Uterus (tissue), 4 donors: ENCODE measurements around the gene HMGXB3. TPM values are rescaled to one million over a fixed set of nuclear protein-coding genes. Genes with fewer than 3 reads are reported as not detected.
A peak's percentile ranks its signal among the peaks of the same experiment; 100 is the strongest.
"Not testable (repeated sequence)": the region's sequence is repeated elsewhere in the genome, so short reads cannot be mapped to it uniquely, and the experiment has no call there.

ENCODE experiments used
- DNase-seq, 2 donors: peaks; one replicate each; pipeline ENCODE4 v3.0.0-alpha.2; 2019 to 2020
- H3K27ac ChIP-seq, 2 donors: fragments of 200-600 bp; sonication (generic); 1 replicate in 1 of 2; 2 replicates in 1 of 2; pipeline ENCODE4 v1.5.1; 2016 to 2018
- H3K27me3 ChIP-seq, 2 donors: fragments of 200-600 bp; sonication (generic); one replicate each; pipeline ENCODE4 v1.5.1; 2018 to 2019; ENCODE audit warnings: control low read depth in 1 of 2
- H3K36me3 ChIP-seq, 2 donors: fragments of 200-600 bp; sonication (generic); one replicate each; pipeline ENCODE4 v1.5.1; 2019; ENCODE audit warnings: control low read depth in 1 of 2
- H3K4me1 ChIP-seq, 2 donors: fragments of 200-600 bp; sonication (generic); one replicate each; pipeline ENCODE4 v1.5.1; 2018 to 2019; ENCODE audit warnings: control low read depth in 1 of 2
- H3K4me3 ChIP-seq, 2 donors: fragments of 200-600 bp; sonication (generic); 1 replicate in 1 of 2; 2 replicates in 1 of 2; pipeline ENCODE4 v1.5.1; 2018 to 2019; ENCODE audit warnings: mild to moderate bottlenecking in 1 of 2
- H3K9me3 ChIP-seq, 2 donors: fragments of 200-600 bp; sonication (generic); one replicate each; pipeline ENCODE4 v1.5.1; 2019; ENCODE audit warnings: control low read depth in 1 of 2
- CTCF ChIP-seq, 4 experiments: fragments of 200-600 bp in 2 of 4; fragments of 450-650 bp in 2 of 4; sonication (generic) in 2 of 4; IDR thresholded peaks; one replicate each; pipeline ENCODE4 v1.5.1; 2016 to 2019; ENCODE audit warnings: antibody characterized with exemption in 4 of 4, mild to moderate bottlenecking in 2 of 4, moderate library complexity in 1 of 4
- POLR2A ChIP-seq, 2 donors: fragments of 450-650 bp; IDR thresholded peaks; one replicate each; pipeline ENCODE4 v1.6.1; 2016; ENCODE audit warnings: antibody characterized with exemption in 2 of 2, mild to moderate bottlenecking in 1 of 2, moderate library complexity in 1 of 2
- intact Hi-C: fragments of 100-400 bp; cut with DNase I; formaldehyde crosslinking; loops from one replicate; pipeline ENCODE4 v1.15.1; 2023; ENCODE audit warnings: low total_unique reads
- total RNA-seq, 4 donors: library from RNA; depleted of rRNA in 3 of 4; stranded (reverse); fragments of >200 nt in 3 of 4; gene quantifications; one replicate each; pipeline versions ENCODE4 v1.1.0 to v1.2.4, GENCODE V29; 2014 to 2023
- donor health status: DM: yes; HTN: yes; CAD: no.

HMGXB3 gene
- total RNA-seq, 4 donors from 2014 or later: 19.0 to 43.4 (median 30.2) TPM

GRCh38 chr5:150026682-150027172 is 26.2 kb downstream of the HMGXB3 start:
- intact Hi-C loops: no loop called here
- Histone ChIP-seq H3K27me3 (no peaks in the 10 kb centered on the region), H3K4me3 (no peak overlapping the region), H3K36me3 (no peaks in the 10 kb centered on the region), H3K4me1 (no peaks in the 10 kb centered on the region), H3K27ac (no peak overlapping the region), H3K9me3 (no peaks in the 10 kb centered on the region)
- TF ChIP-seq CTCF (IDR thresholded peaks at IDR 0.05) (no peak), POLR2A (IDR thresholded peaks at IDR 0.05) (no peak)
- no peak for DNase-seq

DNA sequence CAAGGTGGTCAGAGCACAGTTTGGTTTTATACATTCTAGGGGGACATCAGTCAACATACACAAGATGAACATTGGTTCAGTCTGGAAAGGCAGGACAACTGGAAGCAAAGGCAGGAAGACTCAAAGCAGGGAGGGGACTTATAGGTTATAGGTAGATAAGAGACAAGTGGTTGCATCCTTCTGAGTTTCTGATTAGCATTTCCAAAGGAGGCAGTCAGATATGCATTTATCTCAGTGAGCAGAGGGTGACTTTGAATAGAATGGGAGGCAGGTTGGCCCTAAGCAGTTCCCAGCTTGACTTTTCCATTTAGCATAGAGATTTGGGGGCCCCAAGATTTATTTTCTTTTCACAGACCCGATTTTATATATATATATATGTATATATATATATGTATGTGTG is 27.5 kb downstream of the HMGXB3 start:
- H3K27ac ChIP-seq, intact Hi-C loops, DNase-seq, H3K27me3 ChIP-seq, H3K4me1 ChIP-seq, H3K36me3 ChIP-seq, H3K4me3 ChIP-seq, H3K9me3 ChIP-seq: not testable (repeated sequence)

DNA sequence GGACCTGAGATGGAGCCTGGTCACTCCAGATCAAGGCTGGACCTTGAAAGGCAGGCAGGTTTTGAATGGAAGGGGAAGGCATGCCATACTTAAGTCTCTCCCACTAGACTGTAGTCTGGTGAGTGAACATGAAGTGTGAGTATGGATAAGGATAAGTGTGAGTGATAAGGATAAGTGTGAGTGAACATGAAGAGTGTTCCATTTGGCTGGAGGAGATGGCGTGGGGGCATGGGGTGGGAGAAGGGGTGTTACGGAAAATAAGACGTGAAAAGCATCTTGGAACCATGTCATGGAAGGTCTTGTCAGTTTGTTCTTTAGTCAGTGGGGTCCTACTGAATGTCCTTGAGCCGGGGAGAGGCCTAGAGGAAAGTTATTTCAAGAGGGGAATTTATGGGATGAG is 32.8 kb downstream of the HMGXB3 start:
- Histone ChIP-seq H3K27me3 (no peaks in the 10 kb centered on the region), H3K27ac (no peak overlapping the region), H3K9me3 (no peaks in the 10 kb centered on the region), H3K4me1 (no peaks in the 10 kb centered on the region), H3K4me3 (no peak overlapping the region), H3K36me3 (no peaks in the 10 kb centered on the region)
- DNase-seq: no peak
- TF ChIP-seq POLR2A (IDR thresholded peaks at IDR 0.05): no peak
- no peak for TF ChIP-seq CTCF (IDR thresholded peaks at IDR 0.05)
- intact Hi-C loops: no loop called here

- no peak overlapping the region for H3K27ac ChIP-seq
- no peaks in the 10 kb centered on the region for H3K27me3 ChIP-seq
- H3K4me3 ChIP-seq: no peak overlapping the region
- H3K4me1 ChIP-seq: no peaks in the 10 kb centered on the region
- intact Hi-C loops: no loop called here
- TF ChIP-seq CTCF (IDR thresholded peaks at IDR 0.05) (no peak), POLR2A (IDR thresholded peaks at IDR 0.05) (no peak)
- no peaks in the 10 kb centered on the region for H3K9me3 ChIP-seq
- H3K36me3 ChIP-seq: no peaks in the 10 kb centered on the region
- DNase-seq: peak in 1 of 2 donors; percentile 46
Measured at GRCh38 chr5:150034662-150035061, 34.1 kb downstream of the HMGXB3 start.

GRCh38 chr5:150035139-150035895 is 34.8 kb downstream of the HMGXB3 start:
- intact Hi-C loops: no loop called here
- TF ChIP-seq CTCF (IDR thresholded peaks at IDR 0.05): no peak
- TF ChIP-seq POLR2A (IDR thresholded peaks at IDR 0.05): no peak
- no peaks in the 10 kb centered on the region for H3K36me3 ChIP-seq

More at GRCh38 chr5:150035139-150035895, 34.8 kb downstream of the HMGXB3 start:
- Histone ChIP-seq H3K27ac (no peak overlapping the region), H3K27me3 (no peaks in the 10 kb centered on the region), H3K4me3 (no peak overlapping the region), H3K4me1 (no peaks in the 10 kb centered on the region), H3K9me3 (no peaks in the 10 kb centered on the region)
- DNase-seq: no peak
